ENCODE data around the gene ACOXL. TPM values are rescaled to one million over a fixed set of nuclear protein-coding genes. Genes with fewer than 3 reads are reported as not detected.

Gene ACOXL
- total and polyA plus RNA-seq, 10 of the 15 experiments (the other 5 are each of a cell fraction or from before 2014, with no cell fraction given): 0.05 to 1.3 (median 0.71) TPM

- Histone ChIP-seq H4K20me1 (ENCODE audit: control insufficient read depth, insufficient read depth) (no peaks in the 10 kb centered on the region; the same call in 1 of the 2 replicates), H3K27ac (ENCODE audit: control insufficient read depth, insufficient read depth) (no peak overlapping the region), H3K9me3 (replicated peaks; ENCODE audit: control insufficient read depth, insufficient read depth, low read length) (no peaks in the 10 kb centered on the region; the same call in 2 of the 3 replicates), H3K4me1 (ENCODE audit: control insufficient read depth, insufficient read depth, low read length) (peaks cover 32% of the 10 kb centered on the region), H3K27me3 (replicated peaks in 1 of 2; ENCODE audit: control insufficient read depth in 2 of 2, insufficient read depth in 2 of 2, low read length in 1 of 2) (peaks cover 7 to 29% of the 10 kb centered on the region in 2 experiments), H3K4me3 (peak overlapping the region; percentile 80), H3K4me2 (ENCODE audit: control insufficient read depth, insufficient read depth) (peak overlapping the region; percentile 81), H3K36me3 (ENCODE audit: control insufficient read depth in 2 of 2, insufficient read depth in 2 of 2, low read length in 1 of 2) (peaks cover 0 to 4% of the 10 kb centered on the region in 2 experiments; a peak in 2 of 4 replicates), H3K9ac (ENCODE audit: control insufficient read depth, insufficient read depth, low read length) (peak overlapping the region; percentile 53; the same call in 1 of the 2 replicates), H3K79me2 (ENCODE audit: control insufficient read depth, insufficient read depth, low read length) (peaks cover 12% of the 10 kb centered on the region), H2AFZ (ENCODE audit: control insufficient read depth, low read depth, low read length) (peak overlapping the region; percentile 25)
- in situ Hi-C loops (cut with MboI): no loop called here
- CTCF ChIA-PET: interaction anchor here (0.7 to 1.6 kb wide), 7 partner anchors 9 to 92 kb away, joined by 3 to 6 read pairs (median 3); no protein-coding TSS in a partner anchor
- peak; percentile 17 for ATAC-seq
- FAIRE-seq: no peak
- BruUV-seq (replicated peaks): TSS peak; percentile 43
- SMC1A ChIA-PET (ENCODE audit: uncharacterized antibody, unreplicated experiment): interaction anchor here (0.8 to 2.6 kb wide), 7 partner anchors 42 to 309 kb away, joined by 3 to 10 read pairs (median 3); no protein-coding TSS in a partner anchor
- RAD21 ChIA-PET (ENCODE audit: unreplicated experiment): interaction anchor here (0.6 to 2.4 kb wide), 23 partner anchors 8 to 309 kb away, joined by 3 to 41 read pairs (median 4); no protein-coding TSS in a partner anchor
- 1% methylated on average over 79 of the region's 80 CpGs for WGBS (ENCODE audit: insufficient coverage, insufficient replicate concordance, low lambda C conversion rate, missing lambda C conversion rate)
- POLR2A ChIA-PET: interaction anchor here (0.8 to 1.5 kb wide), 11 partner anchors 47 to 314 kb away, joined by 3 to 12 read pairs (median 4); no protein-coding TSS in a partner anchor
- intact Hi-C loops (cut with micrococcal nuclease; ENCODE audit: unreplicated experiment): loop anchor here (2.0 to 10.0 kb wide), 2 partner anchors 74 to 334 kb away; no protein-coding TSS in a partner anchor
- DNase-seq (ENCODE audit: low read depth, low spot score): no peak
- TF ChIP-seq ZZZ3 (IDR thresholded peaks at IDR 0.05; ENCODE audit: control insufficient read depth, insufficient read length, low read depth): no peak
- no peak for TF ChIP-seq POU2F2 (IDR thresholded peaks at IDR 0.05; ENCODE audit: borderline replicate concordance, low read depth, low read length)
- no peak for TF ChIP-seq ZSCAN29 (IDR thresholded peaks at IDR 0.05)
- 0 out of 2 replicates have a peak, but pooled peaks have one; percentile 24 for TF ChIP-seq IKZF1 (conservative IDR thresholded peaks at IDR 0.05)
- TF ChIP-seq CUX1 (IDR thresholded peaks at IDR 0.05; ENCODE audit: insufficient replicate concordance, low read depth, low read length): no peak
- no peak for TF ChIP-seq FOS (IDR thresholded peaks at IDR 0.05; ENCODE audit: borderline replicate concordance, extremely low read depth, insufficient read length)
- TF ChIP-seq, protein P1, sequence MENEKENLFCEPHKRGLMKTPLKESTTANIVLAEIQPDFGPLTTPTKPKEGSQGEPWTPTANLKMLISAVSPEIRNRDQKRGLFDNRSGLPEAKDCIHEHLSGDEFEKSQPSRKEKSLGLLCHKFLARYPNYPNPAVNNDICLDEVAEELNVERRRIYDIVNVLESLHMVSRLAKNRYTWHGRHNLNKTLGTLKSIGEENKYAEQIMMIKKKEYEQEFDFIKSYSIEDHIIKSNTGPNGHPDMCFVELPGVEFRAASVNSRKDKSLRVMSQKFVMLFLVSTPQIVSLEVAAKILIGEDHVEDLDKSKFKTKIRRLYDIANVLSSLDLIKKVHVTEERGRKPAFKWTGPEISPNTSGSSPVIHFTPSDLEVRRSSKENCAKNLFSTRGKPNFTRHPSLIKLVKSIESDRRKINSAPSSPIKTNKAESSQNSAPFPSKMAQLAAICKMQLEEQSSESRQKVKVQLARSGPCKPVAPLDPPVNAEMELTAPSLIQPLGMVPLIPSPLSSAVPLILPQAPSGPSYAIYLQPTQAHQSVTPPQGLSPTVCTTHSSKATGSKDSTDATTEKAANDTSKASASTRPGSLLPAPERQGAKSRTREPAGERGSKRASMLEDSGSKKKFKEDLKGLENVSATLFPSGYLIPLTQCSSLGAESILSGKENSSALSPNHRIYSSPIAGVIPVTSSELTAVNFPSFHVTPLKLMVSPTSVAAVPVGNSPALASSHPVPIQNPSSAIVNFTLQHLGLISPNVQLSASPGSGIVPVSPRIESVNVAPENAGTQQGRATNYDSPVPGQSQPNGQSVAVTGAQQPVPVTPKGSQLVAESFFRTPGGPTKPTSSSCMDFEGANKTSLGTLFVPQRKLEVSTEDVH (IDR thresholded peaks at IDR 0.05; ENCODE audit: low read depth, partially characterized antibody): no peak
- TF ChIP-seq, protein P2, sequence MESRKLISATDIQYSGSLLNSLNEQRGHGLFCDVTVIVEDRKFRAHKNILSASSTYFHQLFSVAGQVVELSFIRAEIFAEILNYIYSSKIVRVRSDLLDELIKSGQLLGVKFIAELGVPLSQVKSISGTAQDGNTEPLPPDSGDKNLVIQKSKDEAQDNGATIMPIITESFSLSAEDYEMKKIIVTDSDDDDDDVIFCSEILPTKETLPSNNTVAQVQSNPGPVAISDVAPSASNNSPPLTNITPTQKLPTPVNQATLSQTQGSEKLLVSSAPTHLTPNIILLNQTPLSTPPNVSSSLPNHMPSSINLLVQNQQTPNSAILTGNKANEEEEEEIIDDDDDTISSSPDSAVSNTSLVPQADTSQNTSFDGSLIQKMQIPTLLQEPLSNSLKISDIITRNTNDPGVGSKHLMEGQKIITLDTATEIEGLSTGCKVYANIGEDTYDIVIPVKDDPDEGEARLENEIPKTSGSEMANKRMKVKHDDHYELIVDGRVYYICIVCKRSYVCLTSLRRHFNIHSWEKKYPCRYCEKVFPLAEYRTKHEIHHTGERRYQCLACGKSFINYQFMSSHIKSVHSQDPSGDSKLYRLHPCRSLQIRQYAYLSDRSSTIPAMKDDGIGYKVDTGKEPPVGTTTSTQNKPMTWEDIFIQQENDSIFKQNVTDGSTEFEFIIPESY (IDR thresholded peaks at IDR 0.05): no peak
- TF ChIP-seq NR2C2 (IDR thresholded peaks at IDR 0.05; ENCODE audit: borderline replicate concordance, control insufficient read depth, insufficient read length, low read depth): no peak
- TF ChIP-seq TCF12 (IDR thresholded peaks at IDR 0.05; ENCODE audit: low read depth, low read length): no peak
- no peak for TF ChIP-seq SIN3A (IDR thresholded peaks at IDR 0.05; ENCODE audit: low read depth, low read length)
- peak; percentile 41; the same call in 1 of the 2 replicates for TF ChIP-seq POLR2AphosphoS5 (IDR thresholded peaks at IDR 0.05; ENCODE audit: low read length)
Observed at GRCh38 chr2:111121028-111121827, 388.9 kb downstream of the ACOXL start.

Measured in GM12878 (cell line).